NCI-H1930 (cell line): Measurements from ENCODE around the gene MRPS27.

Experiments
- DNase-seq, 2 experiments: peaks; one replicate each; lab custom pipeline; 2025; lab: John Stamatoyannopoulos, UW

The MRPS27 gene

DNA sequence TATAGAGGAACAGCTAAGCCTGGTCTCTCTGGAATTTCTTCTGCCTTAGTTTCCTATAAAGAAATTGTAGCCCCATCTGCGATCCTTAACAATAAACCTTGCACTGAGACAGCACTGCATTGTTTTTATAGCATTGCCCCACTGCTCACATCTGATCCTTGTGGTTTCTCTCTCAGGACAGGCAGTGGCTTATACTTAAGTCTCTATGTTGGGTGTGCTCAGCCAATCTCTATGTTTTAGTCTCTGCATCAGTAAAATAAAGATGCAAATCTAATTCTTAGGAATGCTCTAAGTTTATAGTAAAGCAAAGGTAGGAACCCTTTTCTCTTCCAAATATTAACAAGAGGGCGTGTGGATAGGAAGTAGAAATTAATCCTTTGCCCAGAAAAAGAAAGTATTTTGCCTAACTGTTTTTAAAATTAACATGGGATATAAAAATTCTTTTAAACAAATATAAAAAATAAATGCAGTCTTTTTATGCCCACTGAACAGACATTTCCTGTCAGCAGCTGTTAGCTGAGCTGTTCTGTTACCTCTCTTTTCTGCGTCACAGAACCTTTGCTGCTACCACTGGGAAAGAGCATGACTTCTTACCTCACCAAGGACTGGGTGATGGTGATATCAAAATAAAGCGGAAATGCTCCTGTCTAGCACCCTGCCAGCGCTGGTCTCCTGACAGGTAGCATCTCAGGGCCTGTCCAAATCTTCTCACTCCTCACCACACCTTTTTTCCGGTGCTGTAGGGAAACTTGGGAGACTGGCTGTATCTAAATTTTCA lies 29.5 kb downstream of the MRPS27 start:
- no peak for DNase-seq

DNA sequence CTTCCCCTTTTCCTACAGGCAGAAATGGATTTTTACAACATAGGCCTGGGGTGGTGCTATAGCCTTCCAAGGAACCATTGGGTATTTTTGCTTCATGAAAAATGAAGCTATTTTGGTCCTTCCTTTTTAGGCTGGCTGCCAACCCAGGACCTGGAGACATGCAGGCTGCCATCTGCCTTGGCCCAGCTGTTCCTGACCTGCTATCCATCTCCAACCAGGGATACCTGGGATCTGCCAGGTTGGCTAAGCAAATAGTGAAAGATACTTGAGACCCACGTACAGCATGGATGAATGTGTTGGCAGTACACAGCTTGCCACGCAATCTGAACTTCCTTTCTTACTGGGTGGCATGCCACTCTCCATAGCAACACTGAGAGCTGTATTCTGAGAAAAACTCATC lies 31.1 kb downstream of the MRPS27 start:
- DNase-seq, result no peak

GRCh38 chr5:72286798-72287197 lies 33.2 kb downstream of the MRPS27 start:
- no peak for DNase-seq

- DNase-seq, result no peak
Observed at GRCh38 chr5:72285424-72285821, 34.6 kb downstream of the MRPS27 start.

GRCh38 chr5:72284559-72285423 lies 35.2 kb downstream of the MRPS27 start:
- DNase-seq, result no peak

GRCh38 chr5:72283358-72283757 lies 36.7 kb downstream of the MRPS27 start:
- DNase-seq, result no peak

DNA sequence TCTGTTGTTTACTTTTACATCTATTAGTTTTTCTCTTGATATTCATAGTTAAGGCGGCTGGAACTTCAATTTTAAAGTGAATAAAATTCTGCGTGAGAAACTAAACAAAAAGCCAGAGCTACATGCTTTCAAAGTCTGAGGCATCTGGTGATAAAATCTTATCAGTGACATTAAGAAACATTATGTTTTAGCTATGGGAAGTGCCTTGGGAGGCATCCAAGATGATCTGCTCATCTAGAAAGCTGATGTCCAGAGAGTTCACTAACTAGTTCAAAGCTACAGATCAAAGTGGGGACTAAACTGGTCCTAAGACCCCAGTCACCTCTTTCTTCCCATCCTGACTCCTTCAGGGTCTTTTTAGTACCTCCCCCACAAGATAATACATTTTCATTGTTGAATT lies 37.2 kb downstream of the MRPS27 start:
- no peak for DNase-seq

GRCh38 chr5:72281764-72282499 lies 38.1 kb downstream of the MRPS27 start:
- DNase-seq, result peak in 1 of 2 experiments; percentile 52

GRCh38 chr5:72281430-72281763 lies 38.6 kb downstream of the MRPS27 start:
- no peak for DNase-seq

- no peak for DNase-seq
Observed at GRCh38 chr5:72280581-72281069, 39.4 kb downstream of the MRPS27 start.

- no peak for DNase-seq
Observed at GRCh38 chr5:72276219-72276752, 43.8 kb downstream of the MRPS27 start.

GRCh38 chr5:72273547-72273946 lies 46.5 kb downstream of the MRPS27 start:
- no peak for DNase-seq

DNA sequence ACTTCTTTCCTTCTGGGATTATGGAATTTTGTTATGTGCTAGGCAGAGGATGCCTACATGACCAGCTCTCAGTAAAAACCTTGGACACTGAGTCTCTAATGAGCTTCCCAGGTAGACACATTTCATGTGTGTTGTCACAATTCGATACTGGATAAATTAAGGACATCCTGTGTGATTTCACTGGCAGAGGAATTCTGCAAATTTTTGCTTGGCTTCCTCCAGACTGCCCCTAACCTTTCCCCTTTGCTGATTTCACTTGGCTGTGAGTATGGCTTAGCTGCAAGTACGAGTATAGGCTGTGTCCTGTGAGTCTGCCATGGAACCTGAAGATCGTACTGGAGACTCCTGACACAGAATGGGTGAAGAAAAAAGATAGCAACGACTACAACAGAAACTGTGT lies 47.6 kb downstream of the MRPS27 start:
- no peak for DNase-seq

- no peak for DNase-seq
Observed at GRCh38 chr5:72271702-72272101, 48.3 kb downstream of the MRPS27 start.

DNA sequence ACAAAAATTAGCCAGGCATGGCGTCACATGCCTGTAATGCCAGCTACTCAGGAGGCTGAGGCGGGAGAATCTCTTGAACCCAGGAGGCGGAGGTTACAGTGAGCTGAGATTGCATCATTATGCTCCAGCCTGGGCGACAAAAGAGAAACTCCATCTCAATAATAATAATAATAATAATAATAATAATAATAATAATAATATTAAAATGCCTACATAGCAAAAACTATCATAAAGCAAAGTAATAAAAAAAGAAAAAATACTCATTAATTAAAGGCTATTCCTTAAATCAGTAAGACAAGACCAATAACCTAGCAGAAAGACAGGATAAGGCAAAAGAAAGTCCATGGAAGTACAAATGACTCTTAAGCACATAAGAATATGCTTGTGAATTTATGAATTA lies 50.0 kb downstream of the MRPS27 start:
- no peak for DNase-seq

DNA sequence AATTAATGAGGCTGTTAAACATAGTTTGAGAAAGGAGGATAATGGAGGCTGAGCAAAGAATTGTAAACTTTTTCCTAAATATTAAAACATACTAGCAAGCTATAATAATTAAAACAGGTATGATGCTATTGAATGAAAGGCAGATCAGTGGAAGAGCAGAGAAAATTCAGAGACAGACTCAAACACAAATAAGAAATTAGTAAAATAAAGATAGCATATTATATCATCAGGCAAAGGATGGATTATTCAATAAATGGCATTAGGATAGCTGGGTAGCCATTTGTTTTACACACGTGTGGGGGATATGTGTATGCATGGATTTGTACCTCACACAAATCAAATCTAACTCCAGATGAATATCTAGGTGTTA lies 50.6 kb downstream of the MRPS27 start:
- DNase-seq, result no peak

GRCh38 chr5:72268753-72269410 lies 51.2 kb downstream of the MRPS27 start:
- DNase-seq, result no peak

- no peak for DNase-seq
Observed at GRCh38 chr5:72268260-72268659, 51.8 kb downstream of the MRPS27 start.

DNA sequence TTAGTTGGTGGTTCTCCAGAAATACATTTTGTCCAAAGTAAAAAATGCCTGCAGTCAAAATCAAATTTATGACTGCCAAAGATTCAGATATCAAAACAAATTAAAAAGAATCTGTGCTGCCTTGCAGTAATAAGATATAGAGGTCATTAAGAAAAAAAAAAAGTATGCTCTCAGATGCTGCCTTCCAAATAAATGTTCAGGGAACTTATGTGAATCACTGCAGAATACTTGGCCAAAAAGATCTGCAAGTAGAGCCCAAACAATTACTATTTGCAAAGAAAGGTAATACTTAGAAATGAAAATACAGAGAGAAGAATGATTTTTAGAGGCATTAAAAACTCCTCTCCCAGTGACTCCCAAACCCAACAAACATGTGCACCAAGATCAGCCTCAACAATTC lies 52.4 kb downstream of the MRPS27 start:
- DNase-seq, result no peak

GRCh38 chr5:72266862-72267261 lies 53.2 kb downstream of the MRPS27 start:
- no peak for DNase-seq

GRCh38 chr5:72265032-72265877 lies 54.8 kb downstream of the MRPS27 start:
- DNase-seq, result no peak
